SK-N-SH treated with all-trans-retinoic acid at 6 μM for 48 hours (cell line): ENCODE results near the gene NAV3.
"Not testable (repeated sequence)": the region's sequence is repeated elsewhere in the genome, so short reads cannot be mapped to it uniquely, and the experiment has no call there.

Experiments
- CREB5 ChIP-seq: fragments of 250-450 bp; sonication (Bioruptor Pico); IDR thresholded peaks from 2 replicates; pipeline ENCODE4 v1.5.1; 2020; ENCODE audit warnings: low read depth, mild to moderate bottlenecking, moderate library complexity
- OSR1 ChIP-seq: fragments of 250-450 bp; sonication (Bioruptor Pico); IDR thresholded peaks from 2 replicates; pipeline ENCODE4 v1.8.0; 2022; ENCODE audit warnings: moderate library complexity, mild to moderate bottlenecking, inconsistent platforms
- PATZ1 ChIP-seq: fragments of 250-450 bp; sonication (Bioruptor Pico); IDR thresholded peaks from 2 replicates; pipeline ENCODE4 v1.8.0; 2020; ENCODE audit warnings: mild to moderate bottlenecking, moderate library complexity, borderline replicate concordance
- POU6F1 ChIP-seq: fragments of 250-450 bp; sonication (Bioruptor Pico); IDR thresholded peaks from 2 replicates; pipeline ENCODE4 v1.8.0; 2021; ENCODE audit warnings: low read depth, mild to moderate bottlenecking, moderate library complexity, borderline replicate concordance
- RARB ChIP-seq: fragments of 250-450 bp; sonication (Bioruptor Pico); IDR thresholded peaks from 2 replicates; pipeline ENCODE4 v1.8.0; 2021; ENCODE audit warnings: mild to moderate bottlenecking, moderate library complexity
- SNAI2 ChIP-seq: fragments of 250-450 bp; sonication (Bioruptor Pico); IDR thresholded peaks from 2 replicates; pipeline ENCODE4 v1.5.0; 2020; ENCODE audit warnings: mild to moderate bottlenecking, moderate library complexity
- TSHZ2 ChIP-seq: fragments of 250-450 bp; sonication (Bioruptor Pico); IDR thresholded peaks from 2 replicates; pipeline ENCODE4 v1.5.0; 2020; ENCODE audit warnings: mild to moderate bottlenecking, moderate library complexity
- ZC3H10 ChIP-seq: fragments of 250-450 bp; sonication (Bioruptor Pico); IDR thresholded peaks from 2 replicates; pipeline ENCODE4 v1.5.1; 2021; ENCODE audit warnings: mild to moderate bottlenecking, moderate library complexity
- ZFP3 ChIP-seq: fragments of 250-450 bp; sonication (Bioruptor Pico); IDR thresholded peaks from 2 replicates; pipeline ENCODE4 v1.5.0; 2020; ENCODE audit warnings: mild to moderate bottlenecking, moderate library complexity
- ZFP30 ChIP-seq: fragments of 450-650 bp; formaldehyde crosslinking; IDR thresholded peaks from 2 replicates; pipeline ENCODE4 v1.5.0; 2022; ENCODE audit warnings: mild to moderate bottlenecking, moderate library complexity
- ZNF70 ChIP-seq: fragments of 450-650 bp; formaldehyde crosslinking; IDR thresholded peaks from 2 replicates; pipeline ENCODE4 v1.5.0; 2020; ENCODE audit warnings: mild to moderate bottlenecking, moderate library complexity
- ZNF8 ChIP-seq: fragments of 450-650 bp; formaldehyde crosslinking; IDR thresholded peaks from 2 replicates; pipeline ENCODE4 v1.5.0; 2020; ENCODE audit warnings: mild to moderate bottlenecking, moderate library complexity

- not testable (repeated sequence) for TF ChIP-seq ZNF8 (CRISPR knock-in tag); TSHZ2 (CRISPR knock-in tag); PATZ1; CREB5; RARB (CRISPR knock-in tag); OSR1; ZFP3 (CRISPR knock-in tag); SNAI2 (CRISPR knock-in tag); ZFP30 (CRISPR knock-in tag); ZC3H10 (CRISPR knock-in tag); POU6F1 (CRISPR knock-in tag); ZNF70 (CRISPR knock-in tag)
Observed at GRCh38 chr12:78257662-78258061, 427.0 kb downstream of the NAV3 start.
